HG02759 (cell line): ENCODE measurements around the gene MORN4.
"Not testable (repeated sequence)": the region's sequence is repeated elsewhere in the genome, so short reads cannot be mapped to it uniquely, and the experiment has no call there.

Experiments
- ATAC-seq: cut with Tn5 transposase; IDR thresholded peaks from one replicate; pipeline ENCODE4 v1.9.1; 2021; ENCODE audit warnings: mild to moderate bottlenecking, moderate library complexity; ENCODE audit not compliant: unreplicated experiment

The MORN4 gene

GRCh38 chr10:97598407-97599271 lies 34.7 kb downstream of the MORN4 start:
- ATAC-seq: no peak

GRCh38 chr10:97597778-97598177 lies 35.5 kb downstream of the MORN4 start:
- ATAC-seq: no peak

GRCh38 chr10:97596101-97597082 lies 36.9 kb downstream of the MORN4 start:
- ATAC-seq: no peak

GRCh38 chr10:97593421-97593820 lies 39.9 kb downstream of the MORN4 start:
- ATAC-seq: no peak

GRCh38 chr10:97590748-97591495 lies 42.4 kb downstream of the MORN4 start:
- no peak for ATAC-seq

- no peak for ATAC-seq
These were observed 43.1 kb downstream of the MORN4 start for GRCh38 chr10:97590082-97590747.

GRCh38 chr10:97589479-97589878 lies 43.8 kb downstream of the MORN4 start, which contains the start of gene C10orf62:
Gene C10orf62 (plus strand): TSS chr10:97589721. CDS start chr10:97589898, 177 bp downstream.
- ATAC-seq: no peak

GRCh38 chr10:97587183-97587582 lies 46.1 kb downstream of the MORN4 start:
- no peak for ATAC-seq

GRCh38 chr10:97585439-97585811 lies 47.9 kb downstream of the MORN4 start:
- no peak for ATAC-seq

GRCh38 chr10:97584798-97585438 lies 48.4 kb downstream of the MORN4 start:
- ATAC-seq: no peak

GRCh38 chr10:97584060-97584797 lies 49.1 kb downstream of the MORN4 start, which contains the start of gene HOGA1:
Gene HOGA1 (plus strand): TSS chr10:97584389. CDS start chr10:97584704, 315 bp downstream.
- ATAC-seq: peak; percentile 70

GRCh38 chr10:97583476-97583875 lies 49.8 kb downstream of the MORN4 start:
- no peak for ATAC-seq

- ATAC-seq: no peak
These were observed 51.1 kb downstream of the MORN4 start for GRCh38 chr10:97582169-97582568.

GRCh38 chr10:97580421-97581367 lies 52.6 kb downstream of the MORN4 start:
- ATAC-seq: no peak

- ATAC-seq: no peak
These were observed 55.0 kb downstream of the MORN4 start for GRCh38 chr10:97578171-97578844.

GRCh38 chr10:97577701-97578100 lies 55.6 kb downstream of the MORN4 start:
- ATAC-seq: no peak

- not testable (repeated sequence) for ATAC-seq
These were observed 56.8 kb downstream of the MORN4 start for GRCh38 chr10:97576487-97576886.
